Prostate gland (tissue), 2 donors: ENCODE results near the gene FXYD4. TPM values are rescaled to one million over a fixed set of nuclear protein-coding genes. Genes with fewer than 3 reads are reported as not detected.

Experiments used
- DNase-seq: peaks from one replicate; pipeline ENCODE4 v3.0.0-alpha.2; 2019; ENCODE audit warnings: low spot score
- H3K27ac ChIP-seq, 2 donors: fragments of 200-600 bp; sonication (generic); 2 replicates each; pipeline ENCODE4 v1.5.1; 2017 to 2019
- H3K27me3 ChIP-seq: fragments of 200-600 bp; sonication (generic); replicated peaks from 2 replicates; pipeline ENCODE4 v1.5.1; 2019; ENCODE audit not compliant: insufficient read depth
- H3K36me3 ChIP-seq, 2 donors: fragments of 200-600 bp; sonication (generic); 1 replicate in 1 of 2; 2 replicates in 1 of 2; pipeline versions ENCODE4 v1.5.1 to v1.8.1; 2017 to 2019
- H3K4me1 ChIP-seq: fragments of 200-600 bp; sonication (generic); replicated peaks from 2 replicates; pipeline ENCODE4 v1.5.1; 2019
- H3K4me3 ChIP-seq, 2 donors: fragments of 200-600 bp; sonication (generic); 2 replicates each; pipeline ENCODE4 v1.5.1; 2017 to 2019
- H3K9me3 ChIP-seq: fragments of 200-600 bp; sonication (generic); 2 replicates; pipeline ENCODE4 v1.5.1; 2017
- CTCF ChIP-seq, 4 experiments: fragments of 200-600 bp in 2 of 4; fragments of 450-650 bp in 2 of 4; sonication (generic) in 2 of 4; IDR thresholded peaks; 1 replicate in 3 of 4; 2 replicates in 1 of 4; pipeline ENCODE4 v1.5.1; 2016 to 2019; ENCODE audit warnings: antibody characterized with exemption in 4 of 4, mild to moderate bottlenecking in 2 of 4, moderate library complexity in 2 of 4
- POLR2A ChIP-seq: fragments of 450-650 bp; IDR thresholded peaks from one replicate; pipeline ENCODE4 v1.6.1; 2016; ENCODE audit warnings: antibody characterized with exemption, mild to moderate bottlenecking
- POLR2AphosphoS5 ChIP-seq: sonication (generic); formaldehyde crosslinking; IDR thresholded peaks from one replicate; pipeline ENCODE4 v1.6.1; 2017; ENCODE audit warnings: antibody characterized with exemption
- WGBS: methylation state at CpG from one replicate; pipeline ENCODE4 v1.1.5; 2018; 5-methylcytosine and 5-hydroxymethylcytosine counted together
- intact Hi-C: fragments of 100-400 bp; cut with DNase I; formaldehyde crosslinking; loops from one replicate; pipeline ENCODE4 v1.14.2; 2022
- total RNA-seq, 2 donors: library from RNA; depleted of rRNA; stranded (reverse); fragments of >200 nt; gene quantifications; one replicate each; pipeline ENCODE4 v1.1.0, GENCODE V29; 2016

Gene FXYD4
- total RNA-seq, 2 donors from 2014 or later = not detected

GRCh38 chr10:43380610-43381222 lies 9.3 kb downstream of the FXYD4 start:
- DNase-seq = no peak

GRCh38 chr10:43383204-43383971 lies 12.0 kb downstream of the FXYD4 start:
- Histone ChIP-seq H3K9me3 (no peaks in the 10 kb centered on the region), H3K27me3 (no peaks in the 10 kb centered on the region), H3K27ac (no peak overlapping the region), H3K4me3 (no peak overlapping the region), H3K36me3 (peaks cover 0 to 22% of the 10 kb centered on the region in 2 donors), H3K4me1 (no peaks in the 10 kb centered on the region)
- no peak for DNase-seq
- TF ChIP-seq POLR2A = no peak
- TF ChIP-seq POLR2AphosphoS5 = no peak
- TF ChIP-seq CTCF (IDR thresholded peaks at IDR 0.05) = no peak
- intact Hi-C loops = no loop called here
- WGBS = 63% methylated on average over 14 of the region's 14 CpGs

More at GRCh38 chr10:43380610-43381222, 9.3 kb downstream of the FXYD4 start:
- H3K4me3 ChIP-seq = no peak overlapping the region
- 91% methylated on average over 5 of the region's 5 CpGs for WGBS
- intact Hi-C loops = no loop called here
- H3K27me3 ChIP-seq = no peaks in the 10 kb centered on the region
- H3K4me1 ChIP-seq = no peaks in the 10 kb centered on the region
- H3K36me3 ChIP-seq = no peaks in the 10 kb centered on the region
- no peak overlapping the region for H3K27ac ChIP-seq
- TF ChIP-seq POLR2A = no peak
- TF ChIP-seq POLR2AphosphoS5 = no peak
- TF ChIP-seq CTCF (IDR thresholded peaks at IDR 0.05) = no peak
- H3K9me3 ChIP-seq = no peaks in the 10 kb centered on the region

- no peaks in the 10 kb centered on the region for H3K9me3 ChIP-seq
- H3K27me3 ChIP-seq = no peaks in the 10 kb centered on the region
- no peak overlapping the region for H3K4me3 ChIP-seq
- WGBS = 85% methylated on average over 10 of the region's 10 CpGs
- intact Hi-C loops = no loop called here
- no peaks in the 10 kb centered on the region for H3K4me1 ChIP-seq
- TF ChIP-seq POLR2AphosphoS5 (no peak), CTCF (IDR thresholded peaks at IDR 0.05) (no peak), POLR2A (no peak)
- no peak for DNase-seq
- no peak overlapping the region for H3K27ac ChIP-seq
- H3K36me3 ChIP-seq = peaks cover 0 to 28% of the 10 kb centered on the region in 2 donors
These were observed 13.1 kb downstream of the FXYD4 start for GRCh38 chr10:43384252-43385221.

GRCh38 chr10:43385412-43386004 lies 14.1 kb downstream of the FXYD4 start:
- Histone ChIP-seq H3K36me3 (peaks cover 0 to 30% of the 10 kb centered on the region in 2 donors), H3K4me1 (no peaks in the 10 kb centered on the region), H3K9me3 (no peaks in the 10 kb centered on the region), H3K4me3 (no peak overlapping the region), H3K27ac (no peak overlapping the region), H3K27me3 (no peaks in the 10 kb centered on the region)
- TF ChIP-seq POLR2AphosphoS5 = no peak
- no peak for TF ChIP-seq POLR2A
- TF ChIP-seq CTCF (IDR thresholded peaks at IDR 0.05) = no peak
- intact Hi-C loops = no loop called here
- WGBS = 79% methylated on average over 5 of the region's 5 CpGs
- DNase-seq = no peak
